Heart left ventricle (tissue), 16 donors: ENCODE results near the gene COMMD1. TPM values are rescaled to one million over a fixed set of nuclear protein-coding genes. Genes with fewer than 3 reads are reported as not detected.
"Not testable (repeated sequence)": the region's sequence is repeated elsewhere in the genome, so short reads cannot be mapped to it uniquely, and the experiment has no call there.

Experiments used
- ATAC-seq, 4 donors: fragments of 200-7000 bp; cut with Tn5 transposase; one replicate each; pipeline ENCODE4 v1.9.1; 2020 to 2022; ENCODE audit warnings: moderate library complexity in 4 of 4, mild to moderate bottlenecking in 3 of 4, moderate number of reproducible peaks in 1 of 4
- DNase-seq, 5 donors: peaks; one replicate each; pipeline ENCODE4 v3.0.0-alpha.2; 2020
- H3K27ac ChIP-seq, 12 donors: fragments of 200-600 bp; sonication (generic) in 4 of 12; one replicate each; pipeline versions ENCODE4 v1.5.0 to v1.8.0; 2016 to 2022; ENCODE audit warnings: mild to moderate bottlenecking in 2 of 12
- H3K27me3 ChIP-seq, 9 donors: fragments of 200-600 bp; sonication (generic) in 2 of 9; one replicate each; pipeline versions ENCODE4 v1.5.1 to v1.8.0; 2016 to 2022; ENCODE audit warnings: mild to moderate bottlenecking in 3 of 9
- H3K36me3 ChIP-seq, 9 donors: fragments of 200-600 bp; sonication (generic) in 2 of 9; one replicate each; pipeline versions ENCODE4 v1.5.0 to v1.8.0; 2018 to 2022; ENCODE audit warnings: mild to moderate bottlenecking in 2 of 9
- H3K4me1 ChIP-seq, 12 donors: fragments of 200-600 bp; sonication (generic) in 4 of 12; one replicate each; pipeline versions ENCODE4 v1.5.0 to v1.8.0; 2016 to 2022; ENCODE audit warnings: mild to moderate bottlenecking in 3 of 12
- H3K4me3 ChIP-seq, 12 donors: fragments of 200-600 bp; sonication (generic) in 4 of 12; one replicate each; pipeline versions ENCODE4 v1.5.0 to v1.8.0; 2017 to 2022; ENCODE audit warnings: mild to moderate bottlenecking in 9 of 12, moderate library complexity in 4 of 12
- H3K9me3 ChIP-seq, 12 donors: fragments of 200-600 bp; sonication (generic) in 4 of 12; one replicate each; pipeline versions ENCODE4 v1.5.0 to v1.8.0; 2016 to 2022; ENCODE audit warnings: mild to moderate bottlenecking in 1 of 12
- POLR2A ChIP-seq, 2 donors: fragments of 450-650 bp; IDR thresholded peaks; one replicate each; pipeline ENCODE4 v1.6.1; 2017; ENCODE audit warnings: antibody characterized with exemption in 2 of 2, mild to moderate bottlenecking in 2 of 2, moderate library complexity in 2 of 2
- WGBS, 4 donors: extraction: QIAGEN DNeasy Blood & Tissue Kit in 2 of 4; methylation state at CpG; one replicate each; pipeline versions ENCODE4 v1.1.5 to v1.1.7; 2013 to 2018; 5-methylcytosine and 5-hydroxymethylcytosine counted together
- intact Hi-C, 10 donors: fragments of 100-400 bp; cut with DNase I; formaldehyde crosslinking; loops; one replicate each; pipeline versions ENCODE4 v1.11.1 to v1.14.2; 2022
- polyA plus RNA-seq, 2 donors: library from polyadenylated mRNA; stranded (reverse); fragments of 200-250 nt; gene quantifications; one replicate each; pipeline ENCODE4 v1.2.3, GENCODE V29; 2013
- total RNA-seq, 9 donors: library from RNA; depleted of rRNA in 2 of 9; stranded (reverse); fragments of >200 nt in 2 of 9; fragmentation: NEBNext Ultra II Directional in 3 of 9; extraction: Animal tissue kit (Norgen Biotek cat#: 25700) in 3 of 9; gene quantifications; one replicate each; pipeline versions ENCODE4 v1.1.0 to v1.2.4, GENCODE V29; 2016 to 2023
- TF ChIP-seq, protein P1 (sequence below), 12 donors: fragments of 200-600 bp; sonication (generic) in 4 of 12; IDR thresholded peaks; one replicate each; pipeline versions ENCODE4 v1.5.0 to v1.8.0; 2018 to 2022; ENCODE audit warnings: antibody characterized with exemption in 12 of 12, mild to moderate bottlenecking in 5 of 12
- donor health status: ischemic (EF 13 %, LVEDD 7.1; RV severe dilation, severe dysfunction).
- donor health status: healthy with polysubstance abuse.
- donor health status: DM: no; HTN: yes; CAD: no.
- donor health status: DM: no; HTN: no; CAD: no.
- donor health status: ischemic (EF 25% LVEDD 6.9; RV normal size, moderate dysfunction).
- donor health status: ischemic (EF 25% LVEDD 5.7; RV mildly dilated, moderate dysfunction).
- donor health status: healthy.
- donor health status: DM: yes; HTN: yes; CAD: no.
- donor health status: ischemic (EF 35%, LVEDD 5.7; RV mildly dilated, moderate dysfunction).
- donor health status: nonischemic (EF 11% LVEDD 7.7; RV severe dilation, severe dysfunction).
- donor health status: DM: yes; HTN: yes; CAD: no.
- donor health status: PGD.
- donor health status: ischemic (EF 29% LVEDD 5.4; RV normal size, mild dysfunction).
- donor health status: nonischemic (EF 23%, LVEDD 6.1; RV moderate dilation, normal function).

COMMD1 gene
- total and polyA plus RNA-seq, 11 donors, result 50.1 to 99.5 (median 69.3) TPM

DNA sequence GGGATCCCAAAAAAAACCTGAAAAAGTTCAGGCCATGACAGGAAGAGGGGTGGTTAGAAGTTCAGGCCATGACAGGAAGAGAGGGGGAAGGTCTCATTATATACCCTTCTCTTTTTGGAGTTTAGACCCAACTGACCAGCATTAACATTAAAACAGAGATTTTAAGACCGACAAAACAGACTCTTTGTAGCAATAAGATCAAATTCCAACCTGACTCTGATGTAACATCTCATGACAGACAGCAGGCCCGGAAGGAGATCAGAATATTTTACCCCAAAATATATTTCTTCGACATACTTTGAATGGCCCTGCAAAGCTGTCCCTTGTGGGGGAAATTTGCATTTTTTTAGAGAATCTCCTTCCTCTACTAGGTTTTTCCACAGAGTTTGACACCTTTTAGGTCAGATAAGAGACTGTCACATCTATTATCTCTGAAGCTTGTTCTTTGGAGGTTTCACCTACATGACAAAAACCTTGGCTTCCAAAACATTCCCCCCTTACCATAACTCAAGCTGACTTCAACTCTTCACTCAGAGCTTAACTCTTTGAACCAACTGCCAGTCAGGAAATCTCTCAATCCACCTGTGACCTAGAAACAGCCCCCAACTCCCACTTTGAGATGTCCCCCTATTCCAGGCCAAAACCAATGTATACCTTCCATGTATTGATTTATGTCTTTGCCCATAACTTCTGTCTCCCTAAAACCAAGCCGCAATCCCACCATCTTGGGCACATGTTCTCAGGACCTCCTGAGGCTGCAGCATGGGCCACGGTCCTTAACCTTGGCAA, 239.4 kb downstream of the COMMD1 start:
- no peak for DNase-seq
- TF ChIP-seq, protein P1, sequence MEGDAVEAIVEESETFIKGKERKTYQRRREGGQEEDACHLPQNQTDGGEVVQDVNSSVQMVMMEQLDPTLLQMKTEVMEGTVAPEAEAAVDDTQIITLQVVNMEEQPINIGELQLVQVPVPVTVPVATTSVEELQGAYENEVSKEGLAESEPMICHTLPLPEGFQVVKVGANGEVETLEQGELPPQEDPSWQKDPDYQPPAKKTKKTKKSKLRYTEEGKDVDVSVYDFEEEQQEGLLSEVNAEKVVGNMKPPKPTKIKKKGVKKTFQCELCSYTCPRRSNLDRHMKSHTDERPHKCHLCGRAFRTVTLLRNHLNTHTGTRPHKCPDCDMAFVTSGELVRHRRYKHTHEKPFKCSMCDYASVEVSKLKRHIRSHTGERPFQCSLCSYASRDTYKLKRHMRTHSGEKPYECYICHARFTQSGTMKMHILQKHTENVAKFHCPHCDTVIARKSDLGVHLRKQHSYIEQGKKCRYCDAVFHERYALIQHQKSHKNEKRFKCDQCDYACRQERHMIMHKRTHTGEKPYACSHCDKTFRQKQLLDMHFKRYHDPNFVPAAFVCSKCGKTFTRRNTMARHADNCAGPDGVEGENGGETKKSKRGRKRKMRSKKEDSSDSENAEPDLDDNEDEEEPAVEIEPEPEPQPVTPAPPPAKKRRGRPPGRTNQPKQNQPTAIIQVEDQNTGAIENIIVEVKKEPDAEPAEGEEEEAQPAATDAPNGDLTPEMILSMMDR (IDR thresholded peaks at IDR 0.05), result no peak
- no peak for TF ChIP-seq POLR2A (IDR thresholded peaks at IDR 0.05)
- no peaks in the 10 kb centered on the region for H3K9me3 ChIP-seq

GRCh38 chr2:62145478-62146100, 240.1 kb downstream of the COMMD1 start:
- TF ChIP-seq, protein P1 (IDR thresholded peaks at IDR 0.05), result no peak
- TF ChIP-seq POLR2A (IDR thresholded peaks at IDR 0.05), result no peak
- no peaks in the 10 kb centered on the region for H3K36me3 ChIP-seq
- H3K9me3 ChIP-seq, result no peaks in the 10 kb centered on the region
- WGBS, 4 donors, result 85 to 91% (median 89%) methylated on average over 5 of the region's 5 CpGs
- no peak overlapping the region for H3K4me3 ChIP-seq
- ATAC-seq (no peak), DNase-seq (no peak)
- no peaks in the 10 kb centered on the region for H3K27me3 ChIP-seq
- peaks cover 0 to 40% (median 14%) of the 10 kb centered on the region in 12 donors for H3K4me1 ChIP-seq
- no peak overlapping the region for H3K27ac ChIP-seq
- intact Hi-C loops, result no loop called here

More for the DNA sequence above, 239.4 kb downstream of the COMMD1 start:
- no peaks in the 10 kb centered on the region for H3K36me3 ChIP-seq
- WGBS, 4 donors, result 96 to 98% (median 97%) methylated on average over 5 of the region's 5 CpGs
- ATAC-seq, result no peak
- H3K4me3 ChIP-seq, result no peak overlapping the region
- H3K27me3 ChIP-seq, result no peaks in the 10 kb centered on the region
- H3K27ac ChIP-seq, result no peak overlapping the region
- H3K4me1 ChIP-seq, result peaks cover 0 to 36% (median 11%) of the 10 kb centered on the region in 12 donors
- intact Hi-C loops, result no loop called here

DNA sequence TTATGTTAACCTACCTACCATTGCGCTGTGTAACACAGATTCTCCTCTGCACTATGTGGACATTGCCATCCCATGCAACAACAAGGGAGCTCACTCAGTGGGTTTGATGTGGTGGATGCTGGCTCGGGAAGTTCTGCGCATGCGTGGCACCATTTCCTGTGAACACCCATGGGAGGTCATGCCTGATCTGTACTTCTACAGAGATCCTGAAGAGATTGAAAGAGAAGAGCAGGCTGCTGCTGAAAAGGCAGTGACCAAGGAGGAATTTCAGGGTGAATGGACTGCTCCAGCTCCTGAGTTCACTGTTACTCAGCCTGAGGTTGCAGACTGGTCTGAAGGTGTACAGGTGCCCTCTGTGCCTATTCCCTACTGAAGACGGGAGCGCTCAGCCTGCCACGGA, 241.3 kb downstream of the COMMD1 start:
- Histone ChIP-seq H3K27ac (peak overlapping the region in 1 of 12 donors; percentile 17), H3K4me1 (peaks cover 0 to 39% (median 16%) of the 10 kb centered on the region in 12 donors)
- intact Hi-C loops, H3K27me3 ChIP-seq, ATAC-seq, H3K9me3 ChIP-seq, DNase-seq, H3K36me3 ChIP-seq, H3K4me3 ChIP-seq: not testable (repeated sequence)
- whole genome bisulfite sequencing, 4 donors, result 84 to 91% (median 89%) methylated on average over 4 to 7 of the region's 7 CpGs

GRCh38 chr2:62147610-62148301, 242.3 kb downstream of the COMMD1 start:
- Histone ChIP-seq H3K27me3 (no peaks in the 10 kb centered on the region), H3K4me3 (no peak overlapping the region), H3K27ac (no peak overlapping the region), H3K36me3 (no peaks in the 10 kb centered on the region), H3K4me1 (peaks cover 0 to 41% (median 14%) of the 10 kb centered on the region in 12 donors), H3K9me3 (no peaks in the 10 kb centered on the region)
- 87 to 95% (median 91%) methylated on average over 4 of the region's 4 CpGs for WGBS, 4 donors
- no peak for ATAC-seq
- intact Hi-C loops, result no loop called here
- TF ChIP-seq, protein P1 (IDR thresholded peaks at IDR 0.05), result no peak
- TF ChIP-seq POLR2A (IDR thresholded peaks at IDR 0.05), result no peak
- DNase-seq, result no peak
